Stimulated activated CD8-positive, alpha-beta memory T cell treated with anti-CD3 and anti-CD28 coated beads, Interleukin-2, amount 100 ng/mL, for 48 hours (primary cell): ENCODE measurements around the gene CEP128.

Experiments
- DNase-seq, 2 donors: peaks; one replicate each; pipeline ENCODE4 v3.0.0-alpha.2; 2020; ENCODE audit warnings: low read depth in 2 of 2

The CEP128 gene

GRCh38 chr14:80901822-80902221 lies 39.7 kb downstream of the CEP128 start:
- no peak for DNase-seq

GRCh38 chr14:80901260-80901659 lies 40.3 kb downstream of the CEP128 start:
- no peak for DNase-seq

- no peak for DNase-seq
Measured at GRCh38 chr14:80872645-80873044, 68.9 kb downstream of the CEP128 start.

- no peak for DNase-seq
Measured at GRCh38 chr14:80868260-80868659, 73.3 kb downstream of the CEP128 start.

- DNase-seq: no peak
Measured at GRCh38 chr14:80867798-80868197, 73.7 kb downstream of the CEP128 start.

GRCh38 chr14:80867091-80867490 lies 74.4 kb downstream of the CEP128 start:
- DNase-seq: no peak

- DNase-seq: no peak
Measured at GRCh38 chr14:80865565-80865964, 76.0 kb downstream of the CEP128 start.

- DNase-seq: no peak
Measured at GRCh38 chr14:80862983-80863382, 78.6 kb downstream of the CEP128 start.

- no peak for DNase-seq
Measured at GRCh38 chr14:80862541-80862940, 79.0 kb downstream of the CEP128 start.

GRCh38 chr14:80850197-80850814 lies 91.2 kb downstream of the CEP128 start:
- no peak for DNase-seq

- no peak for DNase-seq
Measured at GRCh38 chr14:80847070-80847469, 94.5 kb downstream of the CEP128 start.

- DNase-seq: no peak
Measured at GRCh38 chr14:80845856-80846255, 95.7 kb downstream of the CEP128 start.

GRCh38 chr14:80844872-80845271 lies 96.7 kb downstream of the CEP128 start:
- DNase-seq: no peak

- DNase-seq: no peak
Measured at GRCh38 chr14:80839743-80840142, 101.8 kb downstream of the CEP128 start.

GRCh38 chr14:80809663-80810062 lies 131.9 kb downstream of the CEP128 start:
- no peak for DNase-seq

- no peak for DNase-seq
Measured at GRCh38 chr14:80805136-80805535, 136.4 kb downstream of the CEP128 start.

GRCh38 chr14:80798878-80799277 lies 142.7 kb downstream of the CEP128 start:
- no peak for DNase-seq

- DNase-seq: no peak
Measured at GRCh38 chr14:80798211-80798610, 143.3 kb downstream of the CEP128 start.

GRCh38 chr14:80792771-80793170 lies 148.8 kb downstream of the CEP128 start:
- DNase-seq: no peak

- no peak for DNase-seq
Measured at GRCh38 chr14:80787876-80788275, 153.7 kb downstream of the CEP128 start.

- no peak for DNase-seq
Measured at GRCh38 chr14:80784820-80785219, 156.7 kb downstream of the CEP128 start.

- DNase-seq: no peak
Measured at GRCh38 chr14:80781972-80782367, 159.6 kb downstream of the CEP128 start.

GRCh38 chr14:80780500-80780899 lies 161.0 kb downstream of the CEP128 start:
- no peak for DNase-seq

GRCh38 chr14:80776657-80777056 lies 164.9 kb downstream of the CEP128 start:
- DNase-seq: no peak
